HCT116 (cell line): ENCODE data around the gene OPCML. TPM values are rescaled to one million over a fixed set of nuclear protein-coding genes. Genes with fewer than 3 reads are reported as not detected.

Source experiments
- ATAC-seq: fragments of 200-7000 bp; cut with Tn5 transposase; 2 replicates; pipeline ENCODE4 v1.9.1; 2020; ENCODE audit warnings: mild to moderate bottlenecking, moderate library complexity
- BruUV-seq: library from RNA; stranded (reverse); fragments of 400-500 nt; replicated peaks from 2 replicates; lab custom pipeline; 2021; lab: Mats Ljungman, UMichigan
- CTCF ChIA-PET: fragments of 300-600 bp; sonication (Branson Sonifier 250); formaldehyde crosslinking; loops from one replicate; lab custom pipeline; 2021; ENCODE audit warnings: antibody characterized with exemption; lab: Charles Lee
- POLR2A ChIA-PET: fragments of 300-600, 350-600 bp; sonication (Branson Sonifier 250); formaldehyde crosslinking; loops from one replicate; lab custom pipeline; 2021; ENCODE audit warnings: antibody characterized with exemption; lab: Charles Lee
- RAD21 ChIA-PET, 2 experiments: fragments of 300-600 bp; sonication (Branson Sonifier 250); formaldehyde crosslinking; loops; one replicate each; lab custom pipeline; 2023; ENCODE audit warnings: low total read pairs in 2 of 2; ENCODE audit not compliant: uncharacterized antibody in 2 of 2, unreplicated experiment in 2 of 2, low non-redundant PET in 1 of 2; lab: Charles Lee
- DNase-seq: peaks from one replicate; pipeline ENCODE4 v3.0.0-alpha.2; 2010; ENCODE audit warnings: low read depth, low spot score
- H2AFZ ChIP-seq: fragments of 200-600 bp; shearing (Covaris generic), sonication (generic); 2 replicates; pipeline ENCODE4 v1.6.1; 2017; ENCODE audit warnings: low read depth, mixed run types, mixed read lengths, antibody characterized with exemption, low read length; ENCODE audit not compliant: poor library complexity, severe bottlenecking
- H3K27ac ChIP-seq: 2 replicates; pipeline ENCODE4 v1.5.1; 2012; ENCODE audit warnings: low read depth, low read length
- H3K27me3 ChIP-seq: fragments of 200-600 bp; sonication (generic); 2 replicates; pipeline ENCODE4 v1.6.1; 2016; ENCODE audit warnings: mixed run types, low read length, mixed read lengths; ENCODE audit not compliant: insufficient read depth
- H3K36me3 ChIP-seq, 2 experiments: fragments of 200-500 bp in 1 of 2; fragments of 200-600 bp in 1 of 2; sonication (Bioruptor generic) in 1 of 2; sonication (generic) in 1 of 2; 2 replicates each; pipeline versions ENCODE4 v1.5.1 to v1.6.1; 2014 to 2016; ENCODE audit warnings: low read length in 2 of 2, inconsistent platforms in 1 of 2, mixed read lengths in 1 of 2, mixed run types in 1 of 2; ENCODE audit not compliant: insufficient read depth in 2 of 2, control insufficient read depth in 1 of 2
- H3K4me1 ChIP-seq, 2 experiments: fragments of 200-600 bp in 1 of 2; sonication (generic) in 1 of 2; 2 replicates each; pipeline versions ENCODE4 v1.5.1 to v1.6.1; 2012 to 2017; ENCODE audit warnings: low read length in 2 of 2, inconsistent platforms in 1 of 2, mild to moderate bottlenecking in 1 of 2, mixed read lengths in 1 of 2, mixed run types in 1 of 2, moderate library complexity in 1 of 2; ENCODE audit not compliant: insufficient read depth in 2 of 2, control insufficient read depth in 1 of 2
- H3K4me2 ChIP-seq: fragments of 200-600 bp; sonication (generic); 2 replicates; pipeline ENCODE4 v1.6.1; 2017; ENCODE audit warnings: mixed run types, low read length, mixed read lengths
- H3K4me3 ChIP-seq, 2 experiments: fragments of 200-600 bp in 1 of 2; sonication (generic) in 1 of 2; replicated peaks in 1 of 2; 2 replicates each; pipeline ENCODE4 v1.5.1; 2011 to 2016; ENCODE audit warnings: low read length in 2 of 2, control low read depth in 1 of 2, low read depth in 1 of 2, mild to moderate bottlenecking in 1 of 2, mixed read lengths in 1 of 2, mixed run types in 1 of 2
- H3K79me2 ChIP-seq: fragments of 200-600 bp; sonication (generic); 2 replicates; pipeline ENCODE4 v1.6.1; 2017; ENCODE audit warnings: mild to moderate bottlenecking, mixed run types, low read length, moderate library complexity, mixed read lengths; ENCODE audit not compliant: insufficient read depth
- H3K9ac ChIP-seq: fragments of 200-600 bp; sonication (generic); 2 replicates; pipeline ENCODE4 v1.6.1; 2016; ENCODE audit warnings: low read length, mixed read lengths
- H3K9me2 ChIP-seq: fragments of 200-600 bp; sonication (generic), shearing (Covaris generic); 2 replicates; pipeline ENCODE4 v1.6.1; 2017; ENCODE audit warnings: mixed run types, mild to moderate bottlenecking, moderate library complexity; ENCODE audit not compliant: insufficient read depth
- H3K9me3 ChIP-seq, 2 experiments: fragments of 200-500 bp in 1 of 2; fragments of 200-600 bp in 1 of 2; sonication (Bioruptor generic) in 1 of 2; sonication (generic) in 1 of 2; 2 replicates each; pipeline ENCODE4 v1.6.1; 2014 to 2017; ENCODE audit warnings: low read length in 2 of 2, mixed read lengths in 2 of 2, inconsistent platforms in 1 of 2, low read depth in 1 of 2, mild to moderate bottlenecking in 1 of 2, mixed run types in 1 of 2, moderate library complexity in 1 of 2; ENCODE audit not compliant: control insufficient read depth in 1 of 2, insufficient read depth in 1 of 2
- H4K20me1 ChIP-seq: fragments of 200-600 bp; sonication (generic), shearing (Covaris generic); 2 replicates; pipeline ENCODE4 v1.6.1; 2017; ENCODE audit warnings: mixed run types, mild to moderate bottlenecking, moderate library complexity; ENCODE audit not compliant: insufficient read depth
- EGR1 ChIP-seq: IDR thresholded peaks from 2 replicates; pipeline ENCODE4 v1.6.1; 2012; ENCODE audit warnings: low read depth
- JUND ChIP-seq: IDR thresholded peaks from 2 replicates; pipeline ENCODE4 v1.6.1; 2012
- MAX ChIP-seq: IDR thresholded peaks from 2 replicates; pipeline ENCODE4 v1.6.1; 2012
- POLR2AphosphoS5 ChIP-seq: IDR thresholded peaks from 2 replicates; pipeline ENCODE4 v1.6.1; 2011; ENCODE audit warnings: mild to moderate bottlenecking, low read depth, low read length, moderate library complexity
- SRF ChIP-seq: IDR thresholded peaks from 2 replicates; pipeline ENCODE4 v1.6.1; 2012; ENCODE audit warnings: low read depth
- TCF7L2 ChIP-seq: IDR thresholded peaks from 2 replicates; pipeline ENCODE4 v1.7.0; 2011; ENCODE audit warnings: borderline replicate concordance, inconsistent platforms; ENCODE audit not compliant: insufficient read depth, insufficient read length; ENCODE audit errors: extremely low read depth
- ZBTB33 ChIP-seq: IDR thresholded peaks from 2 replicates; pipeline ENCODE4 v1.6.1; 2011; ENCODE audit warnings: mild to moderate bottlenecking, low read length, moderate library complexity; ENCODE audit not compliant: insufficient replicate concordance; ENCODE audit errors: extremely low read depth
- intact Hi-C: fragments of 100-400 bp; cut with micrococcal nuclease; formaldehyde crosslinking; loops from 2 replicates; pipeline ENCODE4 v1.10.0; 2022
- total RNA-seq: library from RNA; stranded (reverse); gene quantifications from one replicate; pipeline ENCODE4 v1.2.1, GENCODE V29; 2021; ENCODE audit not compliant: unreplicated experiment

OPCML gene
- total RNA-seq, 1 experiment from 2014 or later = not detected

GRCh38 chr11:133070021-133070713 is 462.1 kb downstream of the OPCML start:
- Histone ChIP-seq H3K27ac (no peak overlapping the region), H3K9ac (no peak overlapping the region), H3K27me3 (no peaks in the 10 kb centered on the region), H3K36me3 (no peaks in the 10 kb centered on the region), H4K20me1 (no peaks in the 10 kb centered on the region), H3K9me3 (no peaks in the 10 kb centered on the region; a peak in 2 of 4 replicates), H3K79me2 (no peaks in the 10 kb centered on the region), H3K9me2 (no peaks in the 10 kb centered on the region), H3K4me1 (no peaks in the 10 kb centered on the region), H3K4me2 (no peak overlapping the region), H3K4me3 (no peak overlapping the region), H2AFZ (no peak overlapping the region)
- TF ChIP-seq EGR1 (no peak), JUND (no peak), POLR2AphosphoS5 (no peak), ZBTB33 (no peak), MAX (no peak), TCF7L2 (no peak), SRF (no peak)
- DNase-seq (no peak), ATAC-seq (no peak)
- CTCF ChIA-PET = no interaction called here
- intact Hi-C loops = no loop called here
- RAD21 ChIA-PET = no interaction called here
- POLR2A ChIA-PET = no interaction called here
- no TSS peak for BruUV-seq
